Keratinocyte (primary cell): Measurements from ENCODE around the gene KCNA3. TPM values are rescaled to one million over a fixed set of nuclear protein-coding genes. Genes with fewer than 3 reads are reported as not detected.

Experiments
- DNase-seq: peaks from one replicate; pipeline ENCODE4 v3.0.0-alpha.2; 2011; ENCODE audit warnings: low read depth, missing footprints, low spot score
- FAIRE-seq: peaks from 2 replicates; lab custom pipeline; 2011; peaks lifted over from hg19 to GRCh38; lab: Jason Lieb, UNC
- H2AFZ ChIP-seq: 2 replicates; pipeline ENCODE4 v1.6.0; 2012; ENCODE audit warnings: low read length, control low read depth, inconsistent platforms; ENCODE audit not compliant: control insufficient read depth
- H3K27ac ChIP-seq: 2 replicates; pipeline ENCODE4 v1.5.1; 2011; ENCODE audit warnings: low read length; ENCODE audit not compliant: control insufficient read depth, insufficient read depth
- H3K27me3 ChIP-seq: 3 replicates; pipeline ENCODE4 v1.6.0; 2011; ENCODE audit warnings: low read length; ENCODE audit not compliant: control insufficient read depth, insufficient read depth; ENCODE audit errors: extremely low read depth
- H3K36me3 ChIP-seq, 2 experiments: 2 replicates in 1 of 2; 3 replicates in 1 of 2; pipeline ENCODE4 v1.5.1; 2011; ENCODE audit warnings: low read length in 2 of 2, mild to moderate bottlenecking in 1 of 2; ENCODE audit not compliant: control insufficient read depth in 2 of 2, insufficient read depth in 2 of 2; ENCODE audit errors: extremely low read depth in 1 of 2
- H3K4me1 ChIP-seq: 3 replicates; pipeline ENCODE4 v1.5.1; 2011; ENCODE audit warnings: low read length; ENCODE audit not compliant: control insufficient read depth, insufficient read depth; ENCODE audit errors: extremely low read depth
- H3K4me2 ChIP-seq: 3 replicates; pipeline ENCODE4 v1.6.0; 2011; ENCODE audit warnings: low read depth, low read length; ENCODE audit not compliant: control insufficient read depth, insufficient read depth; ENCODE audit errors: extremely low read depth
- H3K4me3 ChIP-seq, 3 experiments: fragments of 200-600 bp in 1 of 3; sonication (generic) in 1 of 3; 2 replicates in 2 of 3; 3 replicates in 1 of 3; pipeline ENCODE4 v1.5.1; 2011 to 2016; ENCODE audit warnings: low read length in 3 of 3, mild to moderate bottlenecking in 3 of 3, control low read depth in 2 of 3, inconsistent platforms in 1 of 3, low read depth in 1 of 3, mixed read lengths in 1 of 3, mixed run types in 1 of 3, moderate library complexity in 1 of 3; ENCODE audit not compliant: control insufficient read depth in 2 of 3, insufficient read depth in 2 of 3; ENCODE audit errors: extremely low read depth in 1 of 3
- H3K79me2 ChIP-seq: 2 replicates; pipeline ENCODE4 v1.6.0; 2012; ENCODE audit warnings: low read length; ENCODE audit not compliant: control insufficient read depth, insufficient read depth
- H3K9ac ChIP-seq: 3 replicates; pipeline ENCODE4 v1.6.0; 2011; ENCODE audit warnings: low read length; ENCODE audit not compliant: control insufficient read depth, insufficient read depth; ENCODE audit errors: extremely low read depth
- H3K9me1 ChIP-seq: 3 replicates; pipeline ENCODE4 v1.6.0; 2011; ENCODE audit warnings: low read length; ENCODE audit not compliant: control insufficient read depth, insufficient read depth; ENCODE audit errors: extremely low read depth
- H3K9me3 ChIP-seq: 2 replicates; pipeline ENCODE4 v1.5.1; 2012; ENCODE audit warnings: low read depth, low read length; ENCODE audit not compliant: control insufficient read depth
- H4K20me1 ChIP-seq: 3 replicates; pipeline ENCODE4 v1.6.0; 2011; ENCODE audit warnings: low read length; ENCODE audit not compliant: control insufficient read depth, insufficient read depth; ENCODE audit errors: extremely low read depth
- CTCF ChIP-seq, 3 experiments: IDR thresholded peaks in 1 of 3; conservative IDR thresholded peaks in 1 of 3; optimal IDR thresholded peaks in 1 of 3; 2 replicates in 2 of 3; 3 replicates in 1 of 3; pipeline versions ENCODE3 to v1.5.1; 2011; ENCODE audit warnings: low read length in 3 of 3, mild to moderate bottlenecking in 3 of 3, moderate library complexity in 2 of 3, control low read depth in 1 of 3, inconsistent platforms in 1 of 3; ENCODE audit not compliant: insufficient read depth in 2 of 3; ENCODE audit errors: extremely low read depth in 1 of 3
- EZH2 ChIP-seq: IDR thresholded peaks from one replicate; pipeline ENCODE4 v1.6.1; 2012; ENCODE audit warnings: inconsistent platforms, mild to moderate bottlenecking, low read length, moderate library complexity
- dilution Hi-C: fragments of 300-500 bp; cut with MboI; formaldehyde crosslinking; loops from one replicate; pipeline ENCODE4 v1.7.0; 2020; ENCODE audit warnings: low sequenced_read_pairs; ENCODE audit not compliant: extremely low pct_ligation_motif_present
- polyA plus RNA-seq, 5 experiments: library from polyadenylated mRNA; depleted of rRNA in 3 of 5; stranded (reverse) in 3 of 5; stranded (forward) in 1 of 5; unstranded in 1 of 5; fragments of >200 nt; gene quantifications; 1 replicate in 1 of 5; 2 replicates in 3 of 5; 3 replicates in 1 of 5; pipeline versions ENCODE4 v1.2.1 to v1.2.3, GENCODE V29; 2011 to 2012; ENCODE audit warnings: missing spikeins in 2 of 5, low read depth in 1 of 5, low replicate concordance in 1 of 5

The KCNA3 gene
- polyA plus RNA-seq, 1 donor (not counting 4 experiments of a cell fraction or from before 2014, with no cell fraction given), result not detected

GRCh38 chr1:110645211-110645610 is 29.5 kb downstream of the KCNA3 start:
- Histone ChIP-seq H3K9ac (no peak overlapping the region), H3K4me2 (no peak overlapping the region), H3K4me3 (no peak overlapping the region), H4K20me1 (no peaks in the 10 kb centered on the region), H3K9me3 (no peaks in the 10 kb centered on the region), H3K9me1 (no peaks in the 10 kb centered on the region), H3K27me3 (no peaks in the 10 kb centered on the region), H3K79me2 (no peaks in the 10 kb centered on the region), H3K4me1 (no peaks in the 10 kb centered on the region), H2AFZ (no peak overlapping the region), H3K36me3 (no peaks in the 10 kb centered on the region), H3K27ac (no peak overlapping the region)
- DNase-seq (no peak), FAIRE-seq (no peak)
- TF ChIP-seq CTCF (optimal IDR thresholded peaks at IDR 0.05 in 1 of 3, IDR thresholded peaks at IDR 0.05 in 1 of 3, conservative IDR thresholded peaks at IDR 0.05 in 1 of 3; ENCODE audit: extremely low read depth in 1 of 3, insufficient read depth in 2 of 3, low read length in 3 of 3) (no peak), EZH2 (no peak)
- dilution Hi-C loops, result no loop called here

GRCh38 chr1:110643879-110644472 is 30.8 kb downstream of the KCNA3 start:
- Histone ChIP-seq H4K20me1 (no peaks in the 10 kb centered on the region), H3K79me2 (no peaks in the 10 kb centered on the region), H3K9me1 (no peaks in the 10 kb centered on the region), H3K4me1 (no peaks in the 10 kb centered on the region), H3K9ac (no peak overlapping the region), H3K27ac (no peak overlapping the region), H2AFZ (no peak overlapping the region), H3K27me3 (no peaks in the 10 kb centered on the region), H3K4me2 (no peak overlapping the region), H3K36me3 (no peaks in the 10 kb centered on the region), H3K9me3 (no peaks in the 10 kb centered on the region), H3K4me3 (no peak overlapping the region)
- FAIRE-seq (no peak), DNase-seq (no peak)
- no peak for TF ChIP-seq EZH2
- dilution Hi-C loops, result no loop called here
